GM23338 (cell line): ENCODE data around the gene SLC34A3. TPM values are rescaled to one million over a fixed set of nuclear protein-coding genes. Genes with fewer than 3 reads are reported as not detected.

Experiments used
- ATAC-seq: fragments of 200-7000 bp; cut with Tn5 transposase; 3 replicates; pipeline ENCODE4 v1.9.1; 2020
- DNase-seq: peaks from one replicate; pipeline ENCODE4 v3.0.0-alpha.2; 2015; ENCODE audit warnings: low spot score
- H2AFZ ChIP-seq: fragments of 200-600 bp; sonication (generic); 2 replicates; pipeline ENCODE4 v1.8.0; 2016; ENCODE audit warnings: antibody characterized with exemption, mild to moderate bottlenecking, moderate library complexity
- H3F3A ChIP-seq: fragments of 200-600 bp; sonication (generic); replicated peaks from 2 replicates; pipeline ENCODE4 v1.8.0; 2017; ENCODE audit warnings: antibody characterized with exemption, mixed run types, low read depth
- H3K27ac ChIP-seq: fragments of 200-600 bp; sonication (generic); 2 replicates; pipeline ENCODE4 v1.6.1; 2016; ENCODE audit warnings: low read depth
- H3K27me3 ChIP-seq: fragments of 200-600 bp; sonication (generic); 2 replicates; pipeline ENCODE4 v1.8.0; 2016; ENCODE audit warnings: mild to moderate bottlenecking, mixed run types, moderate library complexity; ENCODE audit not compliant: insufficient read depth
- H3K36me3 ChIP-seq: fragments of 200-600 bp; sonication (generic); 2 replicates; pipeline ENCODE4 v1.8.0; 2016; ENCODE audit warnings: mild to moderate bottlenecking; ENCODE audit not compliant: insufficient read depth
- H3K4me1 ChIP-seq: fragments of 200-600 bp; sonication (generic); 2 replicates; pipeline ENCODE4 v1.8.0; 2016; ENCODE audit warnings: mild to moderate bottlenecking, moderate library complexity; ENCODE audit not compliant: insufficient read depth
- H3K4me2 ChIP-seq: fragments of 200-600 bp; sonication (generic); 2 replicates; pipeline ENCODE4 v1.7.1; 2017; ENCODE audit warnings: mixed run types
- H3K4me3 ChIP-seq: fragments of 200-600 bp; sonication (generic); 2 replicates; pipeline ENCODE4 v1.6.1; 2016; ENCODE audit warnings: mixed run types
- H3K79me2 ChIP-seq: fragments of 200-600 bp; sonication (generic); replicated peaks from 2 replicates; pipeline ENCODE4 v1.8.0; 2017; ENCODE audit warnings: mild to moderate bottlenecking; ENCODE audit not compliant: insufficient read depth
- H3K9me2 ChIP-seq: fragments of 200-600 bp; sonication (generic); 2 replicates; pipeline ENCODE4 v1.8.0; 2017; ENCODE audit not compliant: insufficient read depth
- H4K20me1 ChIP-seq: fragments of 200-600 bp; sonication (generic); replicated peaks from 2 replicates; pipeline ENCODE4 v1.8.0; 2017; ENCODE audit warnings: mild to moderate bottlenecking; ENCODE audit not compliant: insufficient read depth
- H3K27ac Mint-ChIP-seq: 2 replicates; pipeline ENCODE4 v1.8.0; 2020; ENCODE audit warnings: inconsistent platforms, mild to moderate bottlenecking, moderate library complexity, mixed read lengths
- H3K27me3 Mint-ChIP-seq: 3 replicates; pipeline ENCODE4 v1.8.0; 2022; ENCODE audit warnings: low read depth, mild to moderate bottlenecking, moderate library complexity, mixed read lengths, inconsistent platforms; ENCODE audit not compliant: insufficient read depth, poor library complexity
- H3K36me3 Mint-ChIP-seq: 3 replicates; pipeline ENCODE4 v1.8.0; 2021; ENCODE audit warnings: low read depth, mild to moderate bottlenecking, inconsistent platforms, moderate library complexity, mixed read lengths
- H3K4me1 Mint-ChIP-seq: 3 replicates; pipeline ENCODE4 v1.8.0; 2020; ENCODE audit warnings: mild to moderate bottlenecking, inconsistent platforms, mixed read lengths
- H3K4me3 Mint-ChIP-seq: 3 replicates; pipeline ENCODE4 v1.8.0; 2021; ENCODE audit warnings: moderate library complexity, mild to moderate bottlenecking, inconsistent platforms, mixed read lengths
- H3K9me3 Mint-ChIP-seq: 3 replicates; pipeline ENCODE4 v1.8.0; 2020; ENCODE audit warnings: moderate library complexity, mild to moderate bottlenecking, inconsistent platforms, mixed read lengths
- CREB1 ChIP-seq: fragments of 250-450 bp; sonication (Bioruptor Pico); IDR thresholded peaks from 2 replicates; pipeline ENCODE4 v1.5.0; 2020; ENCODE audit warnings: low read depth, mild to moderate bottlenecking, moderate library complexity
- CTCF ChIP-seq, 2 experiments: fragments of 200-600 bp in 1 of 2; sonication (generic) in 1 of 2; conservative IDR thresholded peaks; 2 replicates each; pipeline versions ENCODE4 v1.5.1 to v1.6.1; 2016 to 2017; ENCODE audit warnings: antibody characterized with exemption in 2 of 2, low read depth in 2 of 2, mild to moderate bottlenecking in 2 of 2, moderate library complexity in 1 of 2
- EZH2 ChIP-seq: fragments of 200-600 bp; sonication (generic); IDR thresholded peaks from one replicate; pipeline ENCODE4 v1.8.0; 2017; ENCODE audit warnings: antibody characterized with exemption, mild to moderate bottlenecking, low read depth; ENCODE audit not compliant: unreplicated experiment
- JUNB ChIP-seq: IDR thresholded peaks from one replicate; pipeline ENCODE4 v1.6.1; 2016; ENCODE audit warnings: antibody characterized with exemption; ENCODE audit not compliant: unreplicated experiment
- NANOG ChIP-seq: IDR thresholded peaks from 2 replicates; pipeline ENCODE4 v1.6.1; 2016; ENCODE audit warnings: antibody characterized with exemption, borderline replicate concordance
- POLR2AphosphoS5 ChIP-seq: IDR thresholded peaks from 2 replicates; pipeline ENCODE4 v1.6.1; 2016; ENCODE audit warnings: antibody characterized with exemption, low read depth
- REST ChIP-seq: IDR thresholded peaks from one replicate; pipeline ENCODE4 v1.6.1; 2018; ENCODE audit warnings: antibody characterized with exemption; ENCODE audit not compliant: unreplicated experiment
- STAT1 ChIP-seq: IDR thresholded peaks from one replicate; pipeline ENCODE4 v1.6.1; 2016; ENCODE audit warnings: antibody characterized with exemption; ENCODE audit not compliant: unreplicated experiment
- ZNF114 ChIP-seq: fragments of 250-450 bp; sonication (Bioruptor Pico); IDR thresholded peaks from 2 replicates; pipeline ENCODE4 v1.5.0; 2020; ENCODE audit warnings: mild to moderate bottlenecking, moderate library complexity
- ZNF331 ChIP-seq: fragments of 250-450 bp; sonication (Bioruptor Pico); IDR thresholded peaks from 2 replicates; pipeline ENCODE4 v1.5.0; 2020; ENCODE audit warnings: low read depth, mild to moderate bottlenecking, moderate library complexity
- polyA plus RNA-seq: library from polyadenylated mRNA; unstranded; fragments of >200 nt; fragmentation: Nextera tagmentation; extraction: Ambion mirVana; gene quantifications from 2 replicates; pipeline ENCODE4 v1.2.1, GENCODE V29; 2016
- total RNA-seq: library from RNA; depleted of rRNA; stranded (reverse); fragments of >200 nt; shearing (Covaris generic); gene quantifications from 2 replicates; pipeline ENCODE4 v1.2.3, GENCODE V29; 2014

SLC34A3 gene
- total and polyA plus RNA-seq, 2 experiments from 2014 or later, result not detected

- no peak for TF ChIP-seq CTCF (conservative IDR thresholded peaks at IDR 0.05; ENCODE audit: low read depth in 2 of 2)
- TF ChIP-seq POLR2AphosphoS5, result no peak
- TF ChIP-seq JUNB, result no peak
- no peak for TF ChIP-seq ZNF331 (CRISPR knock-in tag)
- TF ChIP-seq REST, result no peak
- TF ChIP-seq CREB1 (CRISPR knock-in tag), result no peak
- TF ChIP-seq EZH2, result no peak
- TF ChIP-seq ZNF114, result no peak
Measured at GRCh38 chr9:137279741-137280473, 49.2 kb downstream of the SLC34A3 start (continued).

- H4K20me1 ChIP-seq, result peaks cover 8% of the 10 kb centered on the region; the same call in 1 of the 2 replicates
- Mint-ChIP-seq H3K4me3 (peak overlapping the region; percentile 62; the same call in 2 of the 3 replicates), H3K4me1 (peaks cover 10% of the 10 kb centered on the region), H3K36me3 (no peaks in the 10 kb centered on the region; the same call in 2 of the 3 replicates), H3K27me3 (peaks cover 21% of the 10 kb centered on the region), H3K27ac (no peak overlapping the region), H3K9me3 (no peaks in the 10 kb centered on the region)
- peaks cover 14% of the 10 kb centered on the region for H3K27me3 ChIP-seq
- DNase-seq (peak; percentile 77), ATAC-seq (peak; percentile 46)
- H3F3A ChIP-seq, result peaks cover 20% of the 10 kb centered on the region; the same call in 1 of the 2 replicates
- H3K4me1 ChIP-seq, result peaks cover 12% of the 10 kb centered on the region
- no peaks in the 10 kb centered on the region for H3K36me3 ChIP-seq
- H3K9me2 ChIP-seq, result no peaks in the 10 kb centered on the region
- peak overlapping the region; percentile 88 for H3K4me2 ChIP-seq
- H3K79me2 ChIP-seq, result no peaks in the 10 kb centered on the region
- no peak overlapping the region for H2AFZ ChIP-seq
- no peak overlapping the region for H3K27ac ChIP-seq
- H3K4me3 ChIP-seq, result peak overlapping the region; percentile 73
- TF ChIP-seq ZNF331 (CRISPR knock-in tag), result no peak
- TF ChIP-seq NANOG, result no peak
- no peak for TF ChIP-seq ZNF114
- TF ChIP-seq STAT1, result no peak
- TF ChIP-seq CTCF (conservative IDR thresholded peaks at IDR 0.05; ENCODE audit: low read depth in 2 of 2), result peak; percentile 36 to 67; a peak in 3 of 4 replicates
Measured at GRCh38 chr9:137280474-137281344, 50.0 kb downstream of the SLC34A3 start.
